ENCODE results near the gene SLC2A2. TPM values are rescaled to one million over a fixed set of nuclear protein-coding genes. Genes with fewer than 3 reads are reported as not detected.
"Not testable (repeated sequence)": the region's sequence is repeated elsewhere in the genome, so short reads cannot be mapped to it uniquely, and the experiment has no call there.

SLC2A2 gene
- total RNA-seq, 5 donors from 2014 or later (not counting 1 experiment from before 2014, with no cell fraction given): 0.16 to 0.29 TPM; not detected in 3

DNA sequence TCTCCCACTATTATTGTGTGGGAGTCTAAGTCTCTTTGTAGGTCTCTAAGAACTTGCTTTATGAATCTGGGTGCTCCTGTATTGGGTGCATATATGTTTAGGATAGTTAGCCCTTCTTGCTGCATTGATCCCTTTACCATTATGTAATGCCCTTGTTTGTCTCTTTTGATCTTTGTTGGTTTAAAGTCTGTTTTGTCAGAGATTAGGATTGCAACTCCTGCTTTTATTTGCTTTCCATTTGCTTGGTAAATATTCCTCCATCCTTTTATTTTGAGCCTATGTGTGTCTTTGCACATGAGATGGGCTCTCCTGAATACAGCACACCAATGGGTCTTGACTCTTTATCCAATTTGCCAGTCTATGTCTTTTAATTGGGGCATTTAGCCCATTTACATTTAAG lies 53.6 kb downstream of the SLC2A2 start:
- H3K4me1 Mint-ChIP-seq; H3K9me3 Mint-ChIP-seq; H3K27ac ChIP-seq (ENCODE audit: low read length); H3K4me3 Mint-ChIP-seq; H3K36me3 ChIP-seq (ENCODE audit: control insufficient read depth in 2 of 2, extremely low read depth in 1 of 2, insufficient read depth in 1 of 2, low read length in 1 of 2); H3K36me3 Mint-ChIP-seq; H3K27ac Mint-ChIP-seq; POLR2A ChIA-PET; H3K9me3 ChIP-seq; H3K27me3 ChIP-seq (replicated peaks in 1 of 2; ENCODE audit: control insufficient read depth in 2 of 2, extremely low read depth in 1 of 2, insufficient read depth in 2 of 2, low read length in 1 of 2); ATAC-seq (replicated peaks in 1 of 4); H3K4me1 ChIP-seq (ENCODE audit: control insufficient read depth in 1 of 2, extremely low read depth in 1 of 2, insufficient read depth in 2 of 2, low read length in 2 of 2); CTCF ChIA-PET; DNase-seq; H3K4me3 ChIP-seq (ENCODE audit: control insufficient read depth in 1 of 2, extremely low read depth in 1 of 2, low read length in 1 of 2): not testable (repeated sequence)
- peaks cover 19 to 30% of the 10 kb centered on the region in 2 donors for H3K27me3 Mint-ChIP-seq

GRCh38 chr3:170967126-170967525 lies 59.4 kb downstream of the SLC2A2 start:
- ChIA-PET POLR2A (no interaction called here), CTCF (no interaction called here)
- no peaks in the 10 kb centered on the region for H3K36me3 Mint-ChIP-seq
- ATAC-seq (replicated peaks in 1 of 4) (no peak), DNase-seq (no peak)
- H3K9me3 Mint-ChIP-seq: peaks cover 0 to 6% (median 0%) of the 10 kb centered on the region in 3 donors
- H3K4me3 Mint-ChIP-seq: no peak overlapping the region
- H3K4me3 ChIP-seq (ENCODE audit: control insufficient read depth in 1 of 2, extremely low read depth in 1 of 2, low read length in 1 of 2): no peak overlapping the region
- no peaks in the 10 kb centered on the region for H3K4me1 ChIP-seq (ENCODE audit: control insufficient read depth in 1 of 2, extremely low read depth in 1 of 2, insufficient read depth in 2 of 2, low read length in 2 of 2)
- no peaks in the 10 kb centered on the region for H3K36me3 ChIP-seq (ENCODE audit: control insufficient read depth in 2 of 2, extremely low read depth in 1 of 2, insufficient read depth in 1 of 2, low read length in 1 of 2)
- H3K27me3 ChIP-seq (replicated peaks in 1 of 2; ENCODE audit: control insufficient read depth in 2 of 2, extremely low read depth in 1 of 2, insufficient read depth in 2 of 2, low read length in 1 of 2): no peaks in the 10 kb centered on the region
- peaks cover 0 to 4% of the 10 kb centered on the region in 2 donors for H3K27me3 Mint-ChIP-seq
- no peak overlapping the region for H3K27ac ChIP-seq (ENCODE audit: low read length)
- 100% methylated on average over 1 of the region's 1 CpG for WGBS (ENCODE audit: insufficient coverage)
- H3K4me1 Mint-ChIP-seq: no peaks in the 10 kb centered on the region
- no peaks in the 10 kb centered on the region for H3K9me3 ChIP-seq
- no peak overlapping the region for H3K27ac Mint-ChIP-seq

DNA sequence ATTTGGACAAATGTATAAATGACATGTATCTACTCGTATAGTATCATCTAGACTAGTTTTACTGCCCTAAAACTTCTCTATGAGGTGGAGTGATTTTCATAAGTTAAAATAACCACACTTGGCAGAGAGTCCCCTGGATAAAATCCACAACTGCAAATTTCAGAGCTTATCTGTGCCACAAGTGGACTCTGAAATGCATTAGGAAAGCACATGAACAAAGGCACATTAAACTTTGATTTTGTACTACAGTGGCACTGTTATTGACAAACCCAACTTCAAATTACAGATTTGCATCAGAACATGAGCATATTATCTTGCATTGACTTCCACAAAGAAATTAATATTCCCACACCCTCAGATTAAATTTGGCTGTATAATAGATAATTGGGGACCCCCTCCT lies 60.0 kb downstream of the SLC2A2 start:
- no peak overlapping the region for H3K27ac Mint-ChIP-seq
- DNase-seq (no peak), ATAC-seq (replicated peaks in 1 of 4) (no peak)
- Histone ChIP-seq H3K4me3 (ENCODE audit: control insufficient read depth in 1 of 2, extremely low read depth in 1 of 2, low read length in 1 of 2) (no peak overlapping the region), H3K9me3 (no peaks in the 10 kb centered on the region), H3K27me3 (replicated peaks in 1 of 2; ENCODE audit: control insufficient read depth in 2 of 2, extremely low read depth in 1 of 2, insufficient read depth in 2 of 2, low read length in 1 of 2) (no peaks in the 10 kb centered on the region), H3K27ac (ENCODE audit: low read length) (no peak overlapping the region), H3K4me1 (ENCODE audit: control insufficient read depth in 1 of 2, extremely low read depth in 1 of 2, insufficient read depth in 2 of 2, low read length in 2 of 2) (no peaks in the 10 kb centered on the region), H3K36me3 (ENCODE audit: control insufficient read depth in 2 of 2, extremely low read depth in 1 of 2, insufficient read depth in 1 of 2, low read length in 1 of 2) (no peaks in the 10 kb centered on the region)
- ChIA-PET CTCF (interaction anchor here in 1 of 2 donors (0.6 kb wide), 1 partner anchor 772 kb away, joined by 6 read pairs; no protein-coding TSS in a partner anchor), POLR2A (no interaction called here)
- peaks cover 0 to 6% (median 0%) of the 10 kb centered on the region in 3 donors for H3K9me3 Mint-ChIP-seq
- no peak overlapping the region for H3K4me3 Mint-ChIP-seq
- no peaks in the 10 kb centered on the region for H3K4me1 Mint-ChIP-seq
- WGBS (ENCODE audit: insufficient coverage): no CpG with 5 or more reads among the region's 1 CpG
- no peaks in the 10 kb centered on the region for H3K36me3 Mint-ChIP-seq
- H3K27me3 Mint-ChIP-seq: peaks cover 0 to 3% of the 10 kb centered on the region in 2 donors

DNA sequence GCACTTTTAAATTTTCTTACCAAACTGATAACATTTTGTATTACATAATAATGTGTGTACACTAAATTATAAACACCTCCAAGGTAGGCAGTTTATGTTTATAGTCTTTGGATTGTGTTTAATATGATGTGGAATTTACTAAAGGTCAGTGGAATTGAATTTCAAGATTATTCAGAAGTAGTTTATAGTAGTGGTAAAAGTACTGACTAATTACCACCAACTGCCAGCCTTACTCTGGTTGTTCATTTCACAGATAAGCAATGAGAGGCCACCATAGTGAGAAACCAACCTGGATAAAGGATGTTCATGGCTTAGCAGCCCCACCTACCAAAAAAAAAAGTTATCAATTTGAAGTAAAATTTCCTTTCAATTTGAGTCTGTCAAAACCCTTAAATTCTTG lies 64.1 kb downstream of the SLC2A2 start:
- ATAC-seq (replicated peaks in 1 of 4): no peak
- no peak overlapping the region for H3K27ac Mint-ChIP-seq
- H3K27me3 Mint-ChIP-seq: peaks cover 0 to 12% of the 10 kb centered on the region in 2 donors
- no peak for DNase-seq
- ChIA-PET CTCF (interaction anchor here (0.6 to 1.5 kb wide), 8 partner anchors 603 to 1379 kb away, joined by 3 to 24 read pairs (median 6); no protein-coding TSS in a partner anchor), POLR2A (interaction anchor here in 1 of 2 donors (0.6 kb wide), 1 partner anchor 809 kb away, joined by 3 read pairs; no protein-coding TSS in a partner anchor)
- H3K9me3 Mint-ChIP-seq: no peaks in the 10 kb centered on the region
- no peaks in the 10 kb centered on the region for H3K4me1 Mint-ChIP-seq
- H3K27ac ChIP-seq (ENCODE audit: low read length): no peak overlapping the region
- no peaks in the 10 kb centered on the region for H3K4me1 ChIP-seq (ENCODE audit: control insufficient read depth in 1 of 2, extremely low read depth in 1 of 2, insufficient read depth in 2 of 2, low read length in 2 of 2)
- no peaks in the 10 kb centered on the region for H3K9me3 ChIP-seq
- H3K27me3 ChIP-seq (replicated peaks in 1 of 2; ENCODE audit: control insufficient read depth in 2 of 2, extremely low read depth in 1 of 2, insufficient read depth in 2 of 2, low read length in 1 of 2): no peaks in the 10 kb centered on the region
- no peaks in the 10 kb centered on the region for H3K36me3 Mint-ChIP-seq
- no peak overlapping the region for H3K4me3 ChIP-seq (ENCODE audit: control insufficient read depth in 1 of 2, extremely low read depth in 1 of 2, low read length in 1 of 2)
- H3K36me3 ChIP-seq (ENCODE audit: control insufficient read depth in 2 of 2, extremely low read depth in 1 of 2, insufficient read depth in 1 of 2, low read length in 1 of 2): no peaks in the 10 kb centered on the region
- no peak overlapping the region for H3K4me3 Mint-ChIP-seq

GRCh38 chr3:170961616-170962400 lies 64.7 kb downstream of the SLC2A2 start:
- Mint-ChIP-seq H3K4me3 (no peak overlapping the region), H3K27ac (no peak overlapping the region), H3K4me1 (no peaks in the 10 kb centered on the region), H3K27me3 (peaks cover 0 to 12% of the 10 kb centered on the region in 2 donors), H3K36me3 (no peaks in the 10 kb centered on the region), H3K9me3 (no peaks in the 10 kb centered on the region)
- Histone ChIP-seq H3K36me3 (ENCODE audit: control insufficient read depth in 2 of 2, extremely low read depth in 1 of 2, insufficient read depth in 1 of 2, low read length in 1 of 2) (no peaks in the 10 kb centered on the region), H3K9me3 (no peaks in the 10 kb centered on the region), H3K4me3 (ENCODE audit: control insufficient read depth in 1 of 2, extremely low read depth in 1 of 2, low read length in 1 of 2) (no peak overlapping the region), H3K27ac (ENCODE audit: low read length) (no peak overlapping the region), H3K4me1 (ENCODE audit: control insufficient read depth in 1 of 2, extremely low read depth in 1 of 2, insufficient read depth in 2 of 2, low read length in 2 of 2) (no peaks in the 10 kb centered on the region), H3K27me3 (replicated peaks in 1 of 2; ENCODE audit: control insufficient read depth in 2 of 2, extremely low read depth in 1 of 2, insufficient read depth in 2 of 2, low read length in 1 of 2) (no peaks in the 10 kb centered on the region)
- POLR2A ChIA-PET: no interaction called here
- no peak for ATAC-seq (replicated peaks in 1 of 4)
- CTCF ChIA-PET: interaction anchor here (0.6 to 1.5 kb wide), 11 partner anchors 9 to 1380 kb away, joined by 3 to 24 read pairs (median 3); partner anchors contain the start of gene EIF5A2 (in 1 of the 2)
- peak in 1 of 35 experiments; percentile 47 for DNase-seq
- 67% methylated on average over 3 of the region's 4 CpGs for WGBS (ENCODE audit: insufficient coverage)

- ATAC-seq (replicated peaks in 1 of 4) (no peak), DNase-seq (no peak)
- H3K27ac ChIP-seq (ENCODE audit: low read length): no peak overlapping the region
- ChIA-PET CTCF (no interaction called here), POLR2A (no interaction called here)
- H3K36me3 ChIP-seq (ENCODE audit: control insufficient read depth in 2 of 2, extremely low read depth in 1 of 2, insufficient read depth in 1 of 2, low read length in 1 of 2): no peaks in the 10 kb centered on the region
- no peak overlapping the region for H3K27ac Mint-ChIP-seq
- H3K9me3 Mint-ChIP-seq: no peaks in the 10 kb centered on the region
- H3K27me3 ChIP-seq (replicated peaks in 1 of 2; ENCODE audit: control insufficient read depth in 2 of 2, extremely low read depth in 1 of 2, insufficient read depth in 2 of 2, low read length in 1 of 2): no peaks in the 10 kb centered on the region
- no peaks in the 10 kb centered on the region for H3K4me1 ChIP-seq (ENCODE audit: control insufficient read depth in 1 of 2, extremely low read depth in 1 of 2, insufficient read depth in 2 of 2, low read length in 2 of 2)
- no peak overlapping the region for H3K4me3 ChIP-seq (ENCODE audit: control insufficient read depth in 1 of 2, extremely low read depth in 1 of 2, low read length in 1 of 2)
- no CpG with 5 or more reads among the region's 1 CpG for WGBS (ENCODE audit: insufficient coverage)
- no peak overlapping the region for H3K4me3 Mint-ChIP-seq
- H3K9me3 ChIP-seq: no peaks in the 10 kb centered on the region
- H3K36me3 Mint-ChIP-seq: no peaks in the 10 kb centered on the region
- peaks cover 10 to 27% of the 10 kb centered on the region in 2 donors for H3K27me3 Mint-ChIP-seq
- no peaks in the 10 kb centered on the region for H3K4me1 Mint-ChIP-seq
Observed at GRCh38 chr3:170959457-170959856, 67.1 kb downstream of the SLC2A2 start.
